Endodermal cell (in vitro differentiated cells): ENCODE data around the gene PSMD14. TPM values are rescaled to one million over a fixed set of nuclear protein-coding genes. Genes with fewer than 3 reads are reported as not detected.
"Not testable (repeated sequence)": the region's sequence is repeated elsewhere in the genome, so short reads cannot be mapped to it uniquely, and the experiment has no call there.

Source experiments
- DNase-seq: peaks from one replicate; pipeline ENCODE4 v3.0.0-alpha.2; 2017
- H3K27ac ChIP-seq: 2 replicates; pipeline ENCODE4 v1.5.1; 2013; ENCODE audit warnings: mild to moderate bottlenecking, low read depth, low read length, moderate library complexity
- H3K27me3 ChIP-seq: 2 replicates; pipeline ENCODE4 v1.6.1; 2013; ENCODE audit warnings: mild to moderate bottlenecking, low read length, moderate library complexity; ENCODE audit not compliant: insufficient read depth, control insufficient read depth, poor library complexity, severe bottlenecking
- H3K36me3 ChIP-seq: 2 replicates; pipeline ENCODE4 v1.7.0; 2013; ENCODE audit warnings: mild to moderate bottlenecking, low read length, moderate library complexity; ENCODE audit not compliant: control insufficient read depth, insufficient read depth
- H3K4me1 ChIP-seq: one replicate; pipeline ENCODE4 v1.7.0; 2013; ENCODE audit warnings: low read length; ENCODE audit not compliant: control insufficient read depth, insufficient read depth
- H3K4me3 ChIP-seq: 2 replicates; pipeline ENCODE4 v1.5.1; 2013; ENCODE audit warnings: mild to moderate bottlenecking, low read length, moderate library complexity
- H3K9ac ChIP-seq: 2 replicates; pipeline ENCODE4 v1.6.1; 2013; ENCODE audit warnings: mild to moderate bottlenecking, low read length, moderate library complexity; ENCODE audit not compliant: poor library complexity, severe bottlenecking; ENCODE audit errors: extremely low read depth
- H3K9me3 ChIP-seq: 2 replicates; pipeline ENCODE4 v1.6.1; 2013; ENCODE audit warnings: mild to moderate bottlenecking, low read length, moderate library complexity; ENCODE audit not compliant: control insufficient read depth
- H3K27ac Mint-ChIP-seq: 2 replicates; pipeline ENCODE4 v1.8.0; 2020; ENCODE audit warnings: mixed read lengths
- H3K27me3 Mint-ChIP-seq: 2 replicates; pipeline ENCODE4 v1.8.0; 2021; ENCODE audit warnings: mild to moderate bottlenecking, mixed read lengths; ENCODE audit not compliant: insufficient read depth
- H3K36me3 Mint-ChIP-seq: 2 replicates; pipeline ENCODE4 v1.8.0; 2020; ENCODE audit warnings: low read depth, mixed read lengths
- H3K4me1 Mint-ChIP-seq: 2 replicates; pipeline ENCODE4 v1.8.0; 2020; ENCODE audit warnings: mixed read lengths
- H3K4me3 Mint-ChIP-seq: 2 replicates; pipeline ENCODE4 v1.8.0; 2020; ENCODE audit warnings: mild to moderate bottlenecking, moderate library complexity, mixed read lengths
- H3K9me3 Mint-ChIP-seq: 2 replicates; pipeline ENCODE4 v1.8.0; 2020; ENCODE audit warnings: mild to moderate bottlenecking, mixed read lengths
- WGBS, 2 experiments: methylation state at CpG; one replicate each; pipeline versions ENCODE4 v1.1.5 to v1.1.7; 2013; ENCODE audit warnings: missing lambda C conversion rate in 2 of 2, mixed read lengths in 1 of 2; ENCODE audit not compliant: insufficient coverage in 1 of 2, insufficient read length in 1 of 2; 5-methylcytosine and 5-hydroxymethylcytosine counted together
- total RNA-seq, 2 donors: library from RNA; stranded (reverse); fragmentation: NEBNext Ultra II Directional in 1 of 2; extraction: Animal tissue kit (Norgen Biotek cat#: 25700) in 1 of 2; gene quantifications; 2 replicates in 1 of 2; 3 replicates in 1 of 2; pipeline ENCODE4 v1.2.1, GENCODE V29; 2021
- TF ChIP-seq, protein P1 (sequence below): fragments of 200-600 bp; sonication (generic); conservative IDR thresholded peaks from 2 replicates; pipeline ENCODE4 v1.5.0; 2021; ENCODE audit warnings: antibody characterized with exemption, mild to moderate bottlenecking

Gene PSMD14
- total RNA-seq, 2 donors from 2014 or later: 78.3 to 86.2 TPM

- Mint-ChIP-seq H3K27ac (peak overlapping the region; percentile 66), H3K27me3 (no peaks in the 10 kb centered on the region), H3K9me3 (peaks cover 7% of the 10 kb centered on the region), H3K4me3 (no peak overlapping the region), H3K36me3 (peaks cover 36% of the 10 kb centered on the region), H3K4me1 (peaks cover 1% of the 10 kb centered on the region)
- H3K27me3 ChIP-seq: no peaks in the 10 kb centered on the region
- no peaks in the 10 kb centered on the region for H3K9me3 ChIP-seq
- 83% methylated on average over 1 of the region's 1 CpG; no CpG with 5 or more reads in 1 of the 2 experiments for WGBS, 2 experiments
- peaks cover 11% of the 10 kb centered on the region for H3K36me3 ChIP-seq
- DNase-seq: no peak
- H3K4me1 ChIP-seq: no peaks in the 10 kb centered on the region
- no peak overlapping the region for H3K9ac ChIP-seq
- no peak overlapping the region for H3K27ac ChIP-seq
- no peak overlapping the region for H3K4me3 ChIP-seq
- TF ChIP-seq, protein P1, sequence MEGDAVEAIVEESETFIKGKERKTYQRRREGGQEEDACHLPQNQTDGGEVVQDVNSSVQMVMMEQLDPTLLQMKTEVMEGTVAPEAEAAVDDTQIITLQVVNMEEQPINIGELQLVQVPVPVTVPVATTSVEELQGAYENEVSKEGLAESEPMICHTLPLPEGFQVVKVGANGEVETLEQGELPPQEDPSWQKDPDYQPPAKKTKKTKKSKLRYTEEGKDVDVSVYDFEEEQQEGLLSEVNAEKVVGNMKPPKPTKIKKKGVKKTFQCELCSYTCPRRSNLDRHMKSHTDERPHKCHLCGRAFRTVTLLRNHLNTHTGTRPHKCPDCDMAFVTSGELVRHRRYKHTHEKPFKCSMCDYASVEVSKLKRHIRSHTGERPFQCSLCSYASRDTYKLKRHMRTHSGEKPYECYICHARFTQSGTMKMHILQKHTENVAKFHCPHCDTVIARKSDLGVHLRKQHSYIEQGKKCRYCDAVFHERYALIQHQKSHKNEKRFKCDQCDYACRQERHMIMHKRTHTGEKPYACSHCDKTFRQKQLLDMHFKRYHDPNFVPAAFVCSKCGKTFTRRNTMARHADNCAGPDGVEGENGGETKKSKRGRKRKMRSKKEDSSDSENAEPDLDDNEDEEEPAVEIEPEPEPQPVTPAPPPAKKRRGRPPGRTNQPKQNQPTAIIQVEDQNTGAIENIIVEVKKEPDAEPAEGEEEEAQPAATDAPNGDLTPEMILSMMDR: no peak
Observed at GRCh38 chr2:161337247-161337646, 29.0 kb downstream of the PSMD14 start.

DNA sequence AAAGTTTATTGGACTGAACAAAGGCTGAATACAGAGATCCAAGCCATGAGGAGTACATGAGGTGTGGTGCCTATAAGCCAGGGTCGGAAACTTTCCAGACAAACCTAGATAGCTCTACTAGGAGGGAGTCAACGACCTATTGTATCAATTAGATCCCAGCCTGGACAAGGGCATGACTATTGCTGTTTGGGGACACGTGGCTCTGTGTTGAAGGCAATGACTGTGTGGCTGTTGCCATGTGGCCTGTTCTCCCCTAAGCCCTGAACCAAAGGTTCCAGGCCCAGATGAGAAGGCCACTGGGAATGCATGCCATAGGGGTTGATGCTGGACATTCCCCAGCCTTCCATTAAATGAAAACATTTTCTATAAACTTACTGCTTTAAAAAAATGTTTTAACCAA, 31.3 kb downstream of the PSMD14 start:
- DNase-seq, H3K4me1 ChIP-seq, H3K27me3 Mint-ChIP-seq, H3K4me3 Mint-ChIP-seq, H3K4me1 Mint-ChIP-seq, H3K27me3 ChIP-seq, H3K27ac ChIP-seq, H3K4me3 ChIP-seq, H3K27ac Mint-ChIP-seq, H3K9me3 Mint-ChIP-seq, H3K9me3 ChIP-seq, H3K9ac ChIP-seq: not testable (repeated sequence)
- peaks cover 41% of the 10 kb centered on the region for H3K36me3 Mint-ChIP-seq
- H3K36me3 ChIP-seq: peaks cover 14% of the 10 kb centered on the region
- 79 to 94% methylated on average over 2 to 3 of the region's 3 CpGs for WGBS, 2 experiments

- H3K9me3 ChIP-seq, H3K27ac Mint-ChIP-seq, H3K4me1 Mint-ChIP-seq, H3K4me3 ChIP-seq, H3K27ac ChIP-seq, H3K4me1 ChIP-seq, H3K9ac ChIP-seq, DNase-seq, H3K9me3 Mint-ChIP-seq, H3K27me3 Mint-ChIP-seq, H3K27me3 ChIP-seq: not testable (repeated sequence)
- 97% methylated on average over 25 of the region's 64 CpGs; no CpG with 5 or more reads in 1 of the 2 experiments for WGBS, 2 experiments
- H3K36me3 ChIP-seq: peaks cover 14% of the 10 kb centered on the region
- Mint-ChIP-seq H3K4me3 (peak overlapping the region; percentile 38), H3K36me3 (peaks cover 39% of the 10 kb centered on the region)
Observed at GRCh38 chr2:161340930-161341413, 32.7 kb downstream of the PSMD14 start.

GRCh38 chr2:161343235-161343634, 35.0 kb downstream of the PSMD14 start:
- no peak overlapping the region for H3K4me3 Mint-ChIP-seq
- 78 to 97% methylated on average over 2 to 3 of the region's 3 CpGs for WGBS, 2 experiments
- H3K27ac ChIP-seq: no peak overlapping the region
- peaks cover 9% of the 10 kb centered on the region for H3K9me3 Mint-ChIP-seq
- H3K27ac Mint-ChIP-seq: no peak overlapping the region
- DNase-seq: no peak
- H3K27me3 ChIP-seq: no peaks in the 10 kb centered on the region
- TF ChIP-seq, protein P1: no peak
- H3K27me3 Mint-ChIP-seq: no peaks in the 10 kb centered on the region
- H3K36me3 Mint-ChIP-seq: peaks cover 37% of the 10 kb centered on the region
- H3K9ac ChIP-seq: no peak overlapping the region
- H3K4me1 ChIP-seq: no peaks in the 10 kb centered on the region
- peaks cover 17% of the 10 kb centered on the region for H3K4me1 Mint-ChIP-seq
- H3K9me3 ChIP-seq: peaks cover 8% of the 10 kb centered on the region
- peaks cover 14% of the 10 kb centered on the region for H3K36me3 ChIP-seq
- no peak overlapping the region for H3K4me3 ChIP-seq
